Placental epithelial cell (primary cell): ENCODE measurements around the gene PDZD4. TPM values are rescaled to one million over a fixed set of nuclear protein-coding genes. Genes with fewer than 3 reads are reported as not detected.

Source experiments
- total RNA-seq: library from RNA; depleted of rRNA; stranded (reverse); fragments of >200 nt; gene quantifications from 2 replicates; pipeline ENCODE4 v1.2.3, GENCODE V29; 2012

Gene PDZD4, protein sequence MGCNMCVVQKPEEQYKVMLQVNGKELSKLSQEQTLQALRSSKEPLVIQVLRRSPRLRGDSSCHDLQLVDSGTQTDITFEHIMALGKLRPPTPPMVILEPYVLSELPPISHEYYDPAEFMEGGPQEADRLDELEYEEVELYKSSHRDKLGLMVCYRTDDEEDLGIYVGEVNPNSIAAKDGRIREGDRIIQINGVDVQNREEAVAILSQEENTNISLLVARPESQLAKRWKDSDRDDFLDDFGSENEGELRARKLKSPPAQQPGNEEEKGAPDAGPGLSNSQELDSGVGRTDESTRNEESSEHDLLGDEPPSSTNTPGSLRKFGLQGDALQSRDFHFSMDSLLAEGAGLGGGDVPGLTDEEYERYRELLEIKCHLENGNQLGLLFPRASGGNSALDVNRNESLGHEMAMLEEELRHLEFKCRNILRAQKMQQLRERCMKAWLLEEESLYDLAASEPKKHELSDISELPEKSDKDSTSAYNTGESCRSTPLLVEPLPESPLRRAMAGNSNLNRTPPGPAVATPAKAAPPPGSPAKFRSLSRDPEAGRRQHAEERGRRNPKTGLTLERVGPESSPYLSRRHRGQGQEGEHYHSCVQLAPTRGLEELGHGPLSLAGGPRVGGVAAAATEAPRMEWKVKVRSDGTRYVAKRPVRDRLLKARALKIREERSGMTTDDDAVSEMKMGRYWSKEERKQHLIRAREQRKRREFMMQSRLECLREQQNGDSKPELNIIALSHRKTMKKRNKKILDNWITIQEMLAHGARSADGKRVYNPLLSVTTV
- total RNA-seq: 0.39 TPM in 1 of 2 replicates, not detected in the other

DNA sequence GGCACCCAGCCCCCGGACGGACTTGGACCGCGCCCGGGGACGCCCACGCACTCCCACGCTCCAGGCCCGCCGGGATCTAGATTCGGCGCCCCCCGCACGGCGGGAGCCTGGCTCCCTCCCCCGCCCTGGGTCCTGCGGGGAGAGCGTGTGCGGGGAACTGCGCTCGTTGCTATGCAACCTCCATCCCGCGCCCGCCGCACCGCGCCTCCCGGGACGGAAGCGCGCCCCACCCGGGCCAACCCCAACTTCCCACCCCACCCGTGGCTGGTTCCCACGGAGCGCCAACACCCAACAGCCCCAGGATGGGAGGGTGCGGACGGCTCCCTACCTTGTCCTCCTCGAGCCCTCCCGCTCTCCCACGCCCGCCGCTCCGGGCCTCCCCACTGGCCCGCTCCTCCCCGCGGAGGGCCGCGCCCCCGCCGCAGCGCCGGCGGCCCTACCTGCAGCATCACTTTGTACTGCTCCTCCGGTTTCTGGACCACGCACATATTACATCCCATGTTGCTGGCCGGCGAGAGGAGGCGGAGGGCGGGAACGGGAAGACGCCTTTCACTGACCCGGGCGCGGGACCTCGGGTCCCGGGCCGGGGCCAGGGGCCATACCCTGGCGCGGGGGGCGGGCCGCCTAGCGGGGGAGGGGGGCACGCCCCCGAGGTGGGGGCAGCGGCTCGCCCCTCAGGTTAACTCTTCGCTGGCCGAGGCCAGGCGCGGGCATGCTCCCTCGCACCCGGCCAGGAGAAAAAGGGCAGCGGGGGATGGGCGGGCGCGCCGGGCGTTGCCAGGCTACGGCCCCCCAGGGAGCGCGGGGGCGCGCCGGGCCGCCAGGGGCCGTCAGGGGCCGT, at the start of gene PDZD4:
Gene PDZD4, minus strand, starts transcription at position 746 of the 841 bp plus-strand sequence. Its CDS starts 246 bp downstream, at position 500.

DNA sequence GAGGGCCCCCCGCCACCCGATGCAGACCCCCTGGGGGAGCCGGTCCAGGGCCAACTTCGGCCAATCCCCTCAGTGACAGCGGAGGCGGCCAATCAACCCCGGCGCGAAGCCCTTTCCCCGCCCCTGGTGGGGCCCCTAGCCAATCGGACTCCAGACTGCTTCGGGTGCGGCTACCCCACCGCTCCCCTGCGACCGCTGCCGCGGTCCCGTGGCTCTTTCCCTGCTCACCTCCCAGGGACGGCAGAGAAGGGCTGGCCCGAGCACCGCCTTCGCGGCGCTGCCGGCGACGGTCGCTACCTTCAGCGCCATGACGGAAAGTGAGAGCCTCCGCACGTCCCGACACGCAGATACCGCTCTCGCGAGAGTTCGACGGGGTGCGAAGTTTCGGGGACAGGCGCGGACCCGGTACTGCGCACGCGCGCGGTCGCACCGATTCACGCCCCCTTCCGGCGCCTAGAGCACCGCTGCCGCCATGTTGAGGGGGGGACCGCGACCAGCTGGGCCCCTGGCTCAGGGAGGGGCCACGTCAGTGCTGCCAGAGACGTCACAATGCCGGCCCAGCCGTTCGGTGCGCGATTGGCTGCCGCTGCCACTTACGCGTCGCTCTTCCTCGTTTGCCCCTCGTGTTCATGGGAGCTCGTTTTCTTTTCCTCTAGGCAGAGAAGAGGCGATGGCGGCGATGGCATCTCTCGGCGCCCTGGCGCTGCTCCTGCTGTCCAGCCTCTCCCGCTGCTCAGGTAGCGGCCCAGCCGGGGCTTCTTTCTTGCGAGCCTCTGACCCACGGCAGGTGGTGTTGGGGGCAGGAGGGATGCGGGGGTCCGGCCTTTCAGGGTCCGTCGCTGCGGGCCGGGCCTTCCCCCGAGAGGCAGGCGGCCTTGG, 36.1 kb downstream of the PDZD4 start, which contains the start of the genes IDH3G and SSR4:
Gene IDH3G, minus strand, starts transcription at position 358 of the 879 bp plus-strand sequence. Its CDS starts 49 bp downstream, at position 309.
Gene SSR4, plus strand, starts transcription at position 651 of the 879 bp plus-strand sequence. Its CDS starts 20 bp downstream, at position 671.

DNA sequence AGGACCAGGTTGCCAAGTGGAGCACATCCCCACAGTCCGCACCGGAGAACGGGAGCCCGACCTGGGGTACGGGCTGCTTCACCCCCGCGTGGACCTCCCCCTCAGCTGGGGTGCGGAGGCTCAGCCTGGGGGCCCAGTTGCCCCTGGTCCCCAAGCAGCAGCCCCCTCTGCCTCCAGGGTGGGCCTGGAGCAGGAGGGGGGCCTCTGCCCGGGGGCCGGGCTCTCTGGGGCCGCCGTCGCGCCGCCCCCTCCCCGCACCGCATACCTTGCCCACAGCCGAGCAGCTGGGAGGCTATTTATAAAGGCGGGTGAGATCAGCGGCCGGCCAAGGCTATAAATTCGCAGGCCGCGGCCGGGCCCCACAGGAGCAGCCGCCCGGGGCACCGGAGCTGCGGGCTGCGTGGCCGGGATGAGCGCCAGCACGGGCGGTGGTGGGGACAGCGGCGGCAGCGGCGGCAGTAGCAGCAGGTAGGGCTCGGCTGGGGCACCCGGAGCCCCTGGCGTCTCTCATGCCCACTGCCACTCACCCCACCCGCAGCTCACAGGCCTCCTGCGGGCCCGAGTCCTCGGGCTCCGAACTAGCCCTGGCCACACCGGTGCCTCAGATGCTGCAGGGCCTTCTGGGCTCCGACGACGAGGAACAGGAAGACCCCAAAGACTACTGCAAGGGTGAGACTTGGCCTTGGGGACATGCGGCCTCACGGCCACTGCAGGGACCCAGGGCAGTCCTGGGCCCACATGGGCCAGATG, 49.5 kb downstream of the PDZD4 start, which contains the start of gene SRPK3:
Gene SRPK3, plus strand, starts transcription at position 364 of the 750 bp plus-strand sequence. Its CDS starts 46 bp downstream, at position 410.

DNA sequence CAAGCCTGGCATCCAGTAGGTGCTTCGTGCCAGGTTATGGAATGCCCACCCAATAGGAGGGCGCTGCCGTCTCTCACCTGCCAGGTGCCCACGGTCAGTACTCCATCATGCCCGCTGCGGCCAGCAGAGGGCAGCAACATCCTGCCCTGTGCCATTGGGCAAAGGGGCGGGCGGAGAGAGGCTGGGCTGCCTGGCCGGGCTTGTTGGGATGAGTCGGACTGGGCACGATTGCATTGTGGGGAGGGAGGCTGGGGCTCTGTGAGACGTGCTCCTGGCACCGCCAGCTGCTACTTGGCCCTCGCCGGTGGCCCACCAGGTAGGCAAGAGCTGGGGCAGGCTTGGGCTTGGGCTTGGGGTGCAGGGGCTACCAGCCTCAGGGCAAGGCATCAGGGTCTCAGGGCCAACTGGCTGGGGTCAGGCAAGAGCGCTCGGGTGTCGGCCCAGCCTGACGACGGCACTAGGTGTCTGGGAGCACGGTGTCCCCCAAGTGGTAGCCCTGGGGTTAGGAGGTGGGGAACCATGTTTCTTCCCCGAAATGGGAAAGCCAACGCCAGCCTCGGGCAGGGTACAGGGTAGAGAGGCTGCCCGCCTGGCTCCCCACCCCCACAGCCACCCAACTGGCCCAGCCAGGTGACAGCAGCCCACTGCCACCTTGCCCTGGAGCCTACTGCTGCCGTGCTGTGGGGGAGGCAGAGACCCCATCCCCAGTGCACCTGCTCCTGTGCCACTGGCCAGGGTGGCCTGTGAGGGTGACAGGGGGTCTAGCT, 66.2 kb downstream of the PDZD4 start, which contains the start of gene PLXNB3:
Gene PLXNB3, plus strand, starts transcription at position 261 of the 767 bp plus-strand sequence. CDS start 1,287 bp downstream, outside the sequence.

Other genes starting within 250 kb of the PDZD4 start
- 22.0 and 35.5 TPM in 2 replicates for gene CCNQ, start 231.4 kb downstream of the PDZD4 start, total RNA-seq
- under 0.01 and 0.54 TPM in 2 replicates for gene DUSP9, start 183.3 kb downstream of the PDZD4 start, total RNA-seq
- gene PNCK, start 156.7 kb downstream of the PDZD4 start, total RNA-seq: 5.1 TPM in 1 of 2 replicates, not detected in the other
- gene SLC6A8, start 142.6 kb downstream of the PDZD4 start, total RNA-seq: 2.7 and 4.0 TPM in 2 replicates
- 90.3 and 146 TPM in 2 replicates for gene BCAP31, start 106.2 kb downstream of the PDZD4 start, total RNA-seq
- gene ABCD1, start 105.7 kb downstream of the PDZD4 start, total RNA-seq: 11.0 and 12.4 TPM in 2 replicates
- gene PLXNB3, start 66.3 kb downstream of the PDZD4 start, total RNA-seq: 0.39 and 2.3 TPM in 2 replicates
- gene SRPK3, start 49.5 kb downstream of the PDZD4 start, total RNA-seq: under 0.01 and 1.1 TPM in 2 replicates
- 43.2 and 78.4 TPM in 2 replicates for gene IDH3G, start 36.2 kb downstream of the PDZD4 start, total RNA-seq
- 157 and 199 TPM in 2 replicates for gene SSR4, start 35.9 kb downstream of the PDZD4 start, total RNA-seq
- 0.22 and 0.39 TPM in 2 replicates for gene L1CAM, start 55.6 kb upstream of the PDZD4 start, total RNA-seq
- gene AVPR2, start 74.1 kb upstream of the PDZD4 start, total RNA-seq: not detected in 2 replicates
- gene ARHGAP4, start 95.7 kb upstream of the PDZD4 start, total RNA-seq: 2.9 and 5.9 TPM in 2 replicates
- gene NAA10, start 104.5 kb upstream of the PDZD4 start, total RNA-seq: 32.6 and 69.1 TPM in 2 replicates
- gene RENBP, start 114.1 kb upstream of the PDZD4 start, total RNA-seq: under 0.01 and 0.11 TPM in 2 replicates
- gene HCFC1, start 141.3 kb upstream of the PDZD4 start, total RNA-seq: 21.6 and 43.1 TPM in 2 replicates
- 9.0 and 9.4 TPM in 2 replicates for gene TMEM187, start 142.2 kb upstream of the PDZD4 start, total RNA-seq
- gene IRAK1, start 189.4 kb upstream of the PDZD4 start, total RNA-seq: 29.4 and 86.4 TPM in 2 replicates